NCI-H1092 (cell line): ENCODE results near the gene RNLS.

Experiments used
- DNase-seq: peaks from one replicate; lab custom pipeline; 2025; lab: John Stamatoyannopoulos, UW

RNLS gene

GRCh38 chr10:88551246-88551645, 31.9 kb downstream of the RNLS start:
- no peak for DNase-seq

DNA sequence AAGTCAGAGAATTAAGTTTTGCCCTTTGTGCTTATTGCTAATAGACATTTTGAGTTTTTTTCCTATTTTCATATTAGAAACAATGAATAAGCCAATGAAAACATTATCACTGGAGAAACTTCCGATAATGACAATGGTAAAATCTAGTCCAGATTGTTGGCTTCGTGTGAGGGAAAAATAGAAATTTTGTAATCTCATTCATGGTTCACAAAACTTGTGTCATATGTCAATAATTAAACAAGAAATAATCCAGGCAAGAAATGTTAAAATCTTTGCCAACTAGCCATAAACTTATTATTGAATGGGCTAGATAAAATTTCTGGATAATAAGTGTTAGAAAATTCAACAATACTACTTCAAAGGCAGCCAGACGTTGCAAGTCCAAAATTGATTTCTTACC, 36.6 kb downstream of the RNLS start:
- no peak for DNase-seq

DNA sequence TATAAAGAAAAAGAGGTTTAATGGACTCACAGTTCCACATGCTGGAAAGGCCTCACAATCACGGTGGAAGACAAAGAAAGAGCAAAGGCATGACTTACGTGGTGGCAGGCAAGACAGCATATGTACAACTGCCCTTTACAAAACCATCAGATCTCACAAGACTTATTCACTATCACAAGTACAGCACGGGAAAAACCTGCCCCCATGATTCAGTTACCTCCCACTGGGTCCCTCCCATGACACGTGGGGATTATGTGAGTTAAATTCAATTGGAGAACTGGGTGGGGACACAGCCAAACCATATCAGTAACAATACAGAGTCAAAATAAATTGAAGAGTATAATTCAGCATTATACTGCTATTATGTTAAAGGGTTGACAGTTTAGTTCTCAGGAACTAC, 37.8 kb downstream of the RNLS start:
- no peak for DNase-seq

GRCh38 chr10:88544140-88544870, 38.8 kb downstream of the RNLS start:
- no peak for DNase-seq

DNA sequence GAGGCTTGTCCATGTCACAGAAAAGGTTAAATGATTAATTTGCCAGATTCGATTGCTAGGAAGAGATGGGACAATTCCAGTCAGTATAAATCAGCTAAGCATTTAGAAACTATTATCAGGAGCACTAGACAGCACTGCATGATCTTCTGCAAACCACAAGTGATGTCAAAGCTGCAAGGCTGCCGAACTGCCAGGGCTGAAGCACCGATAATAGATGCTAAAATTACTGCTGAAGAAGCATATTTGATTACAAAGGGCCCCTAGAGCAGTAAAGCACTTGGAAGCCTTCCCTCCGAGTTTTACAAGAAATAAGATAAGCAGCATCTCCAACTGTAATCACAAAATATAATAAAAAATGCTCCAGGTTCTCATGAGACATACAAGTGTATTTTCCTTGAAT, 40.6 kb downstream of the RNLS start:
- DNase-seq: no peak

DNA sequence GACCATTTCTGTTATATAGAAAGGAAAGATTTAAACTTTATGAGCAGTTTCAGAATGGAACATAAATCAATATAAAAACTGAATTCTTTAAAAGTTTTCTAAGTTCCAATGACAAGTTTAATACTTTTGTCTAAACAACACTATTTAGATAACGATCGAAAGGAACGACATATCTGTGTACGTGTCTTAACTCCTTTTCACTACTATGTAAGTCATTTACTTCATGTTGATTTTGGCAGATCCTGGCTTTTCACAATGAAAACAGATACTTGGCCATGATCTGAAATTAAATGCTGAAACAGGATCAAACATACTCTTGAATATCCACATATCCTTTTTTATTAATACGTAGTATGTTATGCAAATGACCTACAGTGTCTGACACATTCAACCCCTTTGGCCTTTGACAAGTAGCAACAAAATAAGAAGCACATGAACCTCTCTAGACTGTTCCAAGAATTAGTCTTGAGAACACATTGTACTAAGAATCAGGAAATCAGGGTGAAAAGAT, 41.9 kb downstream of the RNLS start:
- DNase-seq: no peak

DNA sequence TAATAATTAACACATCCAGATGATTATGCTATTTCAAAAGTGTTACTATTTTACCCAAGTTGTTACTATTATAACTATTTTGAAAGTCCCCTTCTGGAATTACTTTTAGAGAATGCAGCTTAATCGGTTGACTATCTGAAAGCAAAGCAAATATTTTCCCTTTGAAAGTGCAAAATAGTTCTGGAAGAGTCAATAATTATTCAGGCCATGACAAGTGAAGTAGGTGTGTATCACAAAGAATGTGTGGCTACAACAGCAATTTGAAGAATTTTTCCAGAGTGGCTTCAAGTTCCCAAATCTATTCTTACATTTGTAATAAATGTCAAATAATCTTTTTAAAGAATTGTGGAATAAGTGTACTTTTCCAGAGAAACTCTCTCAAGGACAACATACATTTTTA, 42.8 kb downstream of the RNLS start:
- DNase-seq: no peak

DNA sequence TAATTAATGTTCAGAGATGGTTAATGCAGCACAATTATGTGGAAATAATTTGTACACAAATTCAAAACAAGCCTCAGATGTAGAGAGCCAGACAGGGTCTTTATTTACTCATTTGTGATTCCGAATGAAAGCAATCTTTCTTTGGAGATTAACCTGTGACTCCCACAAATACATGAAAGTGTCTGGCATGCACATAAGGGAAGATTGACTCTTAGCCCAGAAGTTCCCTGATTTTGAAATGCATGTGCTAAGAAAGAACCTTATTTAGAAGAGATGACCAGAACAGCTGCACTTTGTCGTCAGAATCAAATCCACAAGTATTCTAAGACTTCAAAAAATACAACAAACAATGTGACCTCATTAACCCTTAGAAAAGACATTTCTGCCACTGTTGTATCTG, 45.1 kb downstream of the RNLS start:
- DNase-seq: no peak

- no peak for DNase-seq
Observed at GRCh38 chr10:88537322-88537721, 45.8 kb downstream of the RNLS start.

DNA sequence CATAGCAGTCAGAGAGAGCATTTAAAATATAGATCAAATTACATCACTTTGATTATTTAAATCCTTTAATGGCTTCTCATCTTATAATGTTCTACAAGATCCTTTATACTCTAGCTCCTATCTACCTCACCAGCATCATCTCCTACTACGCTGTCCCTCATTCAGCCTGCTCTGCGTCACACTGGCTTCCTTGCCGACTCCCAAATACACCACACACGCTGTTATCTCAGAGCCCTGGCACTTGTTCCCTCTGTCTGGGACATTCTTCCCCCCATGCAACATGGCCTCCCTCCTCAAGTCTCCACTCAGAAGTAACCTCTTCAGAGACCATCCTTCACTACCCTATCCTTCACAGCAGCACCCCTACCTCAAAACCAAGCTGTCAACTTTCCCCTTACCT, 46.7 kb downstream of the RNLS start:
- DNase-seq: no peak

DNA sequence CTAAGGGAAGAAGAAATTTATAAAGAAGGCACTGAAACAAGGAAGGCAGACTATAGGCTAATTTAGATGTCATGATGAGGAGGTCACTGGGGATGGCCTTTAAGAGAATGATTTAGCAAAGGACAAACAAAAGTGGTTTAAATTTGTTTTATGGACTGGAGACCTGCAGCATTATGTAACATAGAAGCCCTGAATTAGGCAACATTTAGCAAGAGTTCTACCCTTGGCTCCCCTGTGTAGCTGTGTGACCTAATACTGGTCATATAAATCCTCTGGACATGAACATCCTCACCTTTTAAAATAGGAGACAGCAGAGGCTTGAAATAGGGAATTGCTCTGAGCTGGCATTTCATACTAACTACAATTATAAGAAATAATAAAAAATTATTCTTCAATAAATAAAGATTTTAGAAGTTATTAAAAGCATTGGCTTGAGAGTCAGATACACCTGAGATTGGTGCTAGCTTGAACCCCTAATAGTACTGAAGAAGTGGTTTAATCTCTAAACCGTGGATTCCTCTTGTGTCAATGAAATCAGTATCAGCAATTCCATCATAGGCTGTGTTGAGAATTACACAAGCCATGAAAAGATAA, 48.9 kb downstream of the RNLS start:
- DNase-seq: no peak

DNA sequence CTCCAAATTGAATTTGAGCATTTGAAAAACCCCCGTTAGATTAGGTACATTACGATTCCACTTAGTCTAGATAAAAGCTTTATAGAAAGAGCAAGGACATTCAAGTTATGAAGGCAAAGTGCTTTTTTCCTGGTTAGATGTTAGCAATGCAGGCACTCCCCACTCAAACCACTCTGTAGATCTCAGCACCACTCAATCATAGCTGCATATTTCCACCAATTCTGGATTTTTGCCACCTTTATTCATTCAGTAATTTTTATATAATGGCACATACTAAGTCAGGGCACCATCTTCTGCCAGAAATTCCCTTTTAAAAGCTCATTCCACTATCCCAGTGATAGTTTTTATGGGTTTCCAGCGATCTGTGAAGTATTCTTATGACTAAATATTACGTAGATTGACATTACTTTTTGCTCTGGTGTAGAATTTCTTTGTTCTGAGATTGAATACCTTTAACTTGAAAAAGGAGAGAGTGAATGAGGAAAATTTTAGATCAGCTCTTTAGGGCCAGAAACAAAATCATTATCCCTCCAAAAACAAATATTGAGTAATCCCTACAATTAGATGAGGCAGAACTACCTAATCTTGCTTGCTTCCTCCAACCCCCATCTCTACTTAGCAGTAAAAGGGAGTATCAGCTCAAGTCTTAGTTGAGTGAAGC, 51.6 kb downstream of the RNLS start:
- DNase-seq: no peak

GRCh38 chr10:88530629-88531391, 52.3 kb downstream of the RNLS start:
- no peak for DNase-seq

- DNase-seq: no peak
Observed at GRCh38 chr10:88530093-88530492, 53.0 kb downstream of the RNLS start.

- no peak for DNase-seq
Observed at GRCh38 chr10:88528806-88529570, 54.1 kb downstream of the RNLS start.

DNA sequence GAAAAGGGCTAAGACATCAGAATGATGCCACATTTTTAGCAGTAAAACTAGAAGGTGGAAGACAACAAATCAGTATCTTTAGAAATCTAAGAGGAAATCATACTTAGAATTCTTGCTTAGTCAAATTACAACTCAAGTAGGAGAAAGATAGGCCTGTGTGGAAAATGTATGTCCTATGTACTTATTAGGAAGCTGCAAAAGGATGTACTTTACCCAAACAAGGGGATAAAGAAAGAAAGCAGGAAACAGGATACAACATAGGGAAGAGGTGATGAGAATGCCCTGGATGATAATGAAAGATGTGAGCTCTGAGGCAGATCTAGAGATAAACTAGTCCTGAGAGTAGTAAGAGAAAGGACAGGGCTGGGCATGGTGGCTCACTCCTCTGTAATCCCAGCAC, 54.9 kb downstream of the RNLS start:
- no peak for DNase-seq

DNA sequence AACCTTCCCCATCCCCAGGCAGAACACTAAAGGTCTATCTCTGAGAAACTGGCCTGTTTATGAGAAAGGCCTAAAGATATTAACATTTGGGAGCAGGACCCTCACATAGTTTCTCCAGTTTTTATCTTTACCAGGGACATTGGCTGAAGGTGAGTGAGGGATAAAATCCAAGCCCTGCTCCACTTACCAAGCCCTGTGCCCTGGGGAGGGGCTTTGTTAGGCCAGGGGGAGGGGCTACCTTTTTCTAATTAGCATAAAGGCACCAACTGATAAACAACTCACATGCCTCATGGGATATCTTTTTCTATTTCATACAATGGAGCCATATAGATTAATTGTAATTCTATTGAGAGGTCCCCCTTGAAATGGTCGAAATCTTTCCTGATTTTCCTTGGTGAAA, 55.9 kb downstream of the RNLS start:
- no peak for DNase-seq

GRCh38 chr10:88526501-88527105, 56.5 kb downstream of the RNLS start:
- no peak for DNase-seq

DNA sequence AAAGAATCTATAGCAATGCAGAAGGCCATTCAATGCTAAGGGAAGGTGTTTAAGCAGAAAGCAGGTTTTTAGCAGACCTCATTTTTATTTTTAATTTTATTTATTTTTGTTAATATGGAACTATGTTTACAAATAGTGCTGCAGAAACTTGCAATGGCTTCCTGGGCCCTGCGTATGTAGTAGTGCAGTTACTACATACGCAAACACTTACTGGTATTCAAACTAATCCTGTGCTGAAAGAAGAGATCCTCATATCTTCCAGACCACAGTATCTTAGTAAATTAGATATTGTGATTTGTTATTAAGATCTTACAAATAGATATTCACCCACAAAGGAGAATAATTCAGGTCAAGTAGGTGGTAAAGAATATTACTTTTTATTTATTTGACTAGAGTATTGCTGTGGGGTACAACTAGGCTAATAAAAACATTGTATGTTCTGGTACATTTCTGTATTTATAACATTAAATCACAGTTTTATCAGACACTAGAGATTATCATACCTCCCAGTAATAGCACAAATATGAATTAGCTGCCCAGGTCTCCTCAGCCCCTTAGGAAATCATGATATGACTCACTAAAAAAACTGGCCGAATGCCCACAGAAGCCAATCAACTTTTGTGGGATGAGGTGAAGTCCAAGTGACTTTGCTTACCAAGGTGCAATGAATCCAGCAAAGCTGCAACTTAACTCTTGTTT, 57.6 kb downstream of the RNLS start:
- DNase-seq: no peak

DNA sequence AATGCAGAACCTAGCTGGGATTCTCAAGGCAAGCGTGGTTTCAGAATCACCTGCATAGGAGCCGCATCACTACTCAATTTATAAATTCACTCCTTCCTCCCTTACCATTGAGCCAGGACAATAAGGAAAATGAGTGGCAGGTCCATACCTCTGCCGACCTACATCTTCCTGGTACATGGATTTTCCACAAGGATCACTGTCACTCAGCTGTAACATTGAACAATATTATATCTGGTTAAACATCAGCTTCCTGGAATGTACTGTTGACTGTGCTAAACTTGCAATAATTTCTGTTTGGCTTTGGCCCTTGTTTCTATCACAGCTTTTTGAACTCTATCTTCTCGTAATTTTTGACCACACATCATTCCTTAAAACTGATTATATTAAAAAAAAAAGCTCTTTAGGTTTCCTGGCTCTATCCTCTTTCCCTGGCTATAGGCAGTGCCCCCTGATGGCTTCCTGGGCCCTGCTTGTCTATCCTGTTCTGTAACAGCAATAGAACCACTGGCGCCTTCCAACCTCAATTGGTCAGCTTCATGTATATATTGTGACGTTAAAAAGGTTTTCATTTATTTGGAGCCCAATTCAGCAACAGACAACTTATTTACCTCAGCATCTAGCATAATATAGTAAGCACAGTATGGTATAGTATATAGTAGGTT, 59.2 kb downstream of the RNLS start:
- no peak for DNase-seq
